Dedifferentiated amniotic fluid mesenchymal stem cell (primary cell): ENCODE measurements around the gene ACP3.

Source experiments
- DNase-seq: peaks from one replicate; pipeline ENCODE4 v3.0.0-alpha.2; 2016; ENCODE audit errors: extremely low spot score

The ACP3 gene

DNA sequence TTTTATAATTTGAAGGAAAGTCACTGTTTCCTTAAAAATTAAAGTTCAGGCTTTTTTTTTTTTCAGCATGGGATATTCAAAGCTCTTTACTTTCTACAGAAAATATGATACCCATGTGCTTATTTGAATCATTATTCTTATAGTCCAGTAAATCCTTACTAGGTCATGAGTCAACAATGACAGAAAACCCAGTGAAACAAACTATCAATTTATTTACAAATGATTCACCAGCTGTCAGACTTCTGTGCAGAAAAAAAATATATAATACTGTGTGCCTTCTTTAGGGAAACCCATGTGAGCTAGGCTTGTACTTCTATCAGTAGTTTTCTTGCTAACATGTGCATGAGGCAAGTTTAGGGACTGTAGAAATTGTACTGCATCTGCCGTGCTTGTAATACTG is 1.2 kb downstream of the ACP3 start:
- no peak for DNase-seq

DNA sequence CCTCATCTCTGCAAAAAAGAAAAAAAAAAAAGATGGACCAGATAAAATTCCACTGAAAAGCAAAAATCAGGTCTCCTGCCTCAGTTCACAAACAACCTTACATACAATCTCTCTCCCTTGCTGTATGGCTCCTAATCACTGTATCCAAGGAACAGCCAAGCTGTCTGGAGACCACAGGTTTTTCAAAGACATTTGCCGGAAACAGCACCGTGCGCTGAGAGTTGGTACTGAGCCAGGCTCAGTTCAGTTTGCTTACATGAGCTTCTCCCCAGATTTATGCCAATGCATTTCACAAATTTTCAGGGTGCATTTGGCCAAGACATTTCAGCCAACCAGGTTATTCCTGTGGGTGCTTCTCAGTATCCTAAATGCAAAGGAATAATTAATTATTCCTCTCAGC is 4.1 kb downstream of the ACP3 start:
- DNase-seq, result no peak

DNA sequence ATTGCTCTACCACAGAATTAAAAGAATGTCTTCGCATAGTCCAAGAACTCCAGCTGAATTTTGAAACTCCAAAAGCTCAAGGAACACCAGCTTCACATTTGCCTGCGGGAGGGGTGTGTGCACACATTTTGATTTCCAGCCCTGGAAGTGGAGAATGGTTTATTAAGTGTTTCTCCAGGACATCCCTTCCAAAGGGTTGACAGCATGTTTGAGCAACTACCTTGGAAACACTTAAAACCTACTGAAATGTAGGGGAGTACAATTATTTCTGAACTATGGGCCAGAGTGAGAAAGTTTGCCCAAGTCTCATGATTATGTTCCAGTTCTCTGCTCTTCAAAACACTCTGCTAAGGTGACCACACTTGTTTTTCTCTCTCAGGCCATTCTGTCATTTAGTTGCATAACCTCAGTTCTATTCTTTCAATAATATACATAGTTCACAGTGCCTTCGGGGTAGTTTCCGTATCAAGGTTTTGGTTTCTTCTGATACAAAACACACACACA is 7.9 kb downstream of the ACP3 start:
- DNase-seq, result no peak

DNA sequence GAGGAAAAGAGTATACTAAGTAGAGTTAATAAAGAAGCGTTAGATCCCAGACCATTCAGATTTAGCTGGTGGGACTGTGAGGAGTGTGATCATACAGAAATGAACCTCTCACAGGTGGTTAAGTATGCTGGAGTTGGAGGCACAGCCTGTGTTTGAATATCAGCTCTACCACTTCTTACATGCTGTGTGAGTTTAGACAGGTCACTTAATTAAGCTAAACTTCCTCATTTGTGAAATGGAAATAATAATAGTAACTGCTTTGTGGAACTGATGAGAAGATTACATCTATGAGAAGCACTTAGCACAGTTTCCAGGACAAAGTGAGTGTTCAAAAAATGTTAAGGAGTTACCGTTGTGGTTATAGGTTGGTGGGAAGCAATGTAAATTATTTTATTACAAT is 8.4 kb downstream of the ACP3 start:
- no peak for DNase-seq

DNA sequence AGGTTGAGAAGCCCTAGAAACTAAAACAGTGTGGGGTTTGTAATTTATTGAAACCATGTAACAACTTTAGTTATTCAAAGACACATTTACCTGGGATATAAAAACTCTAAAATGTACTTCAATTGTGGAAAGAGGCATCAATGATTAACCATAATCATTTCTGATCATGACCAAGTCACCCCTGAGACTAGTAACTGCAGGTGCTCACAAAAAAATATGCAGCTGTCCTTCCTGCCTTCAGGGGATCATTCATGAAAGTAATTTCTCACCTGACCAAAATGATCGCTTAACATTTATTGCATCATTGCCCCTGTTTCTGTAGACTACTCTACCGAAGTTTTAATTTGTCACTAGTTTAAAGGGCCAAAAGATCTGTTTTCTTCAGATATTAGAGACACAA is 9.0 kb downstream of the ACP3 start:
- DNase-seq, result no peak

DNA sequence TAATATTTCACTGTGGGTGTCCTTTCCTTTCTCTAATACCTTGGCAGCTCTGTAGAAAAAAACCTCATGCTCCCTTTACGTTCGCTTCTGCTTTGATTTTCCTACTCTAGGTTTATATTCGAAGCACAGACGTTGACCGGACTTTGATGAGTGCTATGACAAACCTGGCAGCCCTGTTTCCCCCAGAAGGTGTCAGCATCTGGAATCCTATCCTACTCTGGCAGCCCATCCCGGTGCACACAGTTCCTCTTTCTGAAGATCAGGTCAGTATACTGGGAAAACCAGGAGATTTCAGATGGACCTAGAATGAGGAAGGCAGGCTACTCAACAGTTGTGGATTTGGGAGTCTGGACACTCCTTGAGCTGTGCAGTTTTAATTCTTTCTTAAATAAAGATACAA is 14.9 kb downstream of the ACP3 start:
- DNase-seq, result no peak

DNA sequence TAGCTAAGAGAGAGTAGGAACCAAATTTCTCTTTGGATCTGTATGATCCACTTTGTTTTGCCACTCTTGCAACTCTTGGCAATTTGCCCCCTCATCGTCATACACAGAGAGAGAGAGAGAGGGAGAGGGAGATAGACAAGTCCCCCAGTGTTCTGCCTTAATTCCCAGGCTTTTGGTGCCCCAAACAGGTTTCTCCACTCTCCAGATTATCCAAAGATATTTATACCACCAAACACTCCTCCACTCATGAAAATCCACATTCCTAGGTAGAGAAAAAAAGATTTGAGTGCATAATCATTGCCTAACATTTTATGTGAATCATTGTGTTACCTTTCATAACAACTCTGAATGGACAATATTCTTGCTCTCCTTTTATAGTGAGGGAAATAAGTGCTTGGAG is 15.3 kb downstream of the ACP3 start:
- no peak for DNase-seq

DNA sequence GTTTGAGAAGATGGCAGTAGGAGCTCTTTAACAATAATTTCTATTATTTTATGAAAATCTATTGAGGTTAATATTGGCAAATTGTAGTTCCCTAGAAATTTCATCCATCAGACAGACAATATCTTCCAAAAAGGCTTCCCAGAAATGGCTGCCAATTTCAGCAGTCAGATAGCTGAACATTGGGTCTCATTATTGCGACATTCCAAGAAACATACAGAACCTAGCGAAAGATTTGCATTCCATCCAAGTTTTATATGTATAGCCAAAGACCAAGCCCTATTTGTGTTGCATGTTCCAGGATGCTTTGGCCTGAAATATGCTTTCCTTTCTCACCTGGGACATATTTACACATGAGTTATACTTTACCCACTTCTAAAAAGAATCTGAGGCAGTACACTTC is 24.5 kb downstream of the ACP3 start:
- no peak for DNase-seq

DNA sequence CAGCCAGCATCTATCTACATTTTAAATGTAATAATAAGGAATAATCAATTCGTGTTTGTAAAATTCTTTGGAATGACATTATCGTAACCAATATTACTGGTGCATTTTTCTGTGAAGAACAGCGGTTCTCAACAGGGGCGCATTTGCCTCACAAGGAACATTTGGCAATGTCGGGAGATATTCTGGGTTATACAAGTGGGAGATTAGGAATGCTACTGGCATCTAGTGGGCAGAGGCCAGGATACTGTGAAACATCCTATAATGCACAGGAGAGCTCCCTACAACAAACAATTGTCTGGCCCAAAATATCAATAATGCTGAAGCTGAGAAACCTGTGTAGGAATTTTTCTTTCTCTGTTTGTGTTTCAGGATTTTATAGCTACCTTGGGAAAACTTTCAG is 25.0 kb downstream of the ACP3 start:
- no peak for DNase-seq

DNA sequence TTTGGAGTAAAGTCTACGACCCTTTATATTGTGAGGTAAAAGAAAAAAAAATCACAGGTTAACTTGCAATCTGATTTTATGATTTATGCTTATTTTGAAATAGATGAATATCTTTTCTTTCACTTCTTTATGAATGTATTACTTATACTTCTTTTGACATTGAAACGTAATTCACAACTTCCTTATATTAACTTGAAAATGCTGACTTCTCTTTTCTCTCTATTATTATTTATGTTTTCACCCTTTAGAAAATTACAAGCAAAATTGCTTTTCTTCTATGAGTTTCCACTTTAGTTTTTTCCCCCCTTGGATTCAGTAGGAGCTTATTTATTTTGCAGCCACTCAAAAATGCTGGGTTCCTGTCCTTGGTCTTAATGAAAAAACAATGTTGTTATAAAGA is 25.4 kb downstream of the ACP3 start:
- no peak for DNase-seq

DNA sequence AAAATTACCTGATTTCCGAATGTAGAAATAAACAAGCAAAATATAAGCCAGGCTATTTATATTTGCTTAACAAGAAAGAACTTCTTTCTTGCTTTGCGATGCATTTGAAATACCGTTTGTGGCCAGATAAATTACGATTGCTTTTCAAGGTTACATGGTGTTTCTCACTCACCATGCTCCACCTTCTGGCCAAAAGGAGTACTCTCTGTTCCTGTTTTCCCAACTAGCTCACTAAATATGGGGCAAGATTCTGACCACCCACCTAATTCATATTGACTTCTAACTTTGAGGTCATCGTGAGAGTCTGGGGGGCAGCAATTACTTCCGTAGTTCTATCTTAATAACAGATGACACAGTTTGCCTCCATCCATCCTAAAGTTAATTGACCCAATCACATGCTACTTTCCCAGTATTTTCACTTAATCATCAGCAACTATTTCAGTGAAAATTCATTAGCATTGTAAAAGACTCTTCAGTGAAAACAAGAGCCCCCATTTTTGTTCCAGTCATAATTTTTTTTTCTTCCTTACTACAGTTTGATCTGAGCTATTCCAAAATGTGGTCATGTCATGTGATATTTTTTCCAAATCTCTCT is 25.9 kb downstream of the ACP3 start:
- DNase-seq, result peak; percentile 65

DNA sequence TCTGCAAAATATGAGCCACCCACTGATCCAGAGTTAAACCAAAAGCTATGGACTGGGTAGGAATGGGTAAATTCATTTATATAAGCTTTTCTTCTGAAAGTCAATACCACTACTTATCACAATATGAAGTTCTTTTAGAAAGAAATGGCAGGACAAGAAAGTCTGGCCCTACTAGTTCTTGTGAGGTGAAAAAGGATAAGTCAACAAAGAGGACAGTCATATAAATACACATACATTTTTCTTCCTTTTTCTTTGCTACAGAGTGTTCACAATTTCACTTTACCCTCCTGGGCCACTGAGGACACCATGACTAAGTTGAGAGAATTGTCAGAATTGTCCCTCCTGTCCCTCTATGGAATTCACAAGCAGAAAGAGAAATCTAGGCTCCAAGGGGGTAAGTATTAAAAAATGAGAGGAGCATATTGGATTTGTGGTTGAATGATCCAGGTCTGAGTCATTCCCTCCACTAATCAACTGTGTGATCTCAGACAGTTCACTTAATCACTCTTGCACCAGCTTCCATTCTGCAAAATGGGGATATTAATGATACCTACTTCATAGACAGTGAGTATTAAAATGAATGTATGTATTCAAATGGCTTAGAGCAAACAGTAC is 27.6 kb downstream of the ACP3 start:
- DNase-seq, result no peak

DNA sequence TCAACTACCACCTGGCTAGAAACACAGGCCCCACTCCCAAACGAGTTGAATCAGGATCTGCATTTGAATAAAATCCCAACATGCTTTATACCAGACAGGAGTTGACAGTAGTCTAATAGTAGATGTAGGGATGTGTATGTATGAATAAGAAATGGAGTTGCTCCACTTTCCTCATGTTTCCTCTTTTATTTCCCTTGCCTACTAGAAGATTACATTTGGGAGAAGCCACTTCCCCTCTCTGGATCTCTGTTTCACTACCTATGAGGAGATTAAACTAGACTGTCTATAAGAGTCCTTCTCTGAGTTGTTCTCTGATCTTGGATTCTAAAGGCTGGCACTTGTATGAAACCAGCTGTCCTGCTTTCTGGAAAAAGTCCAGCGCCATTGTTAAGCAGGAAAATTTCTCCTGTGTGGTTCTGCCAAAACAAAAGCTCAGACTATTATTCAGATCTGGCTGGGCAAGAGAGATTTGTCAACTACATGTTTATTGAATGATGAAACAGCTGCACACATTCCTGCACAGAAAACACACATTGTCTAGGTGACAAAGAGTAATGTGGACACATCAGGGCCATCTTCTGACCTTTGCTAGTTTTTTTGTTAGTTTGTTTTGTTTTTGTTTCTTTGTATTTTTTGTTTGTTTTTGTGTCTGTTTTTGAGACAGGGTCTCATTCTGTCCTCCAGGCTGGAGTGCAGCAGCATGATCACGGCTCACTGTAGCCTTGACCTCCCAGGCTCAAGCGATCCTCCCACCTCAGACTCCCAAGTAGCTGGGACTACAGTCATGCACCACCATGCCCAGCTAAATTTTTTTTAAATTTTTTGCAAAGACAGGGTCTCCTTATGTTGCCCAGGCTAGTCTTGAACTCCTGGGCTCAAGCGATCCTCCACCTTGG is 29.9 kb downstream of the ACP3 start:
- peak; percentile 37 for DNase-seq

DNA sequence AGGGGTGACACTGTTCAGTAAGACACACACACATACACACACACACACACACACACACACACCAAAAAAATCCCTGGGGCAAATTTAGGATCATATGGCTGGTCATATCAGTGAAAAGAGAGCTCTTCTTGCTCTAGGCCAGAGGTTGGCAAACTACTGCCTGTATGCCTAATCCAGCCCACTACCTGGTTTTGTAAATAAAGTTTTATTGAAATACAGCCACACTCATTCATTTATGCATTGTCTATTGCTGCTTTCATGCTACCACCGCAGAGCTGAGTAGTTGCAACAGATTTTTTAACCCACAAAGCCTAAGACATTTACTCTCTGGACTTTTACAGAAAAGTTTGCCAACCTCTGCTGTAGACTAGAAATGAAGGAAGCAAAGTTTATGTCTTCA is 30.6 kb downstream of the ACP3 start:
- DNase-seq, result no peak

DNA sequence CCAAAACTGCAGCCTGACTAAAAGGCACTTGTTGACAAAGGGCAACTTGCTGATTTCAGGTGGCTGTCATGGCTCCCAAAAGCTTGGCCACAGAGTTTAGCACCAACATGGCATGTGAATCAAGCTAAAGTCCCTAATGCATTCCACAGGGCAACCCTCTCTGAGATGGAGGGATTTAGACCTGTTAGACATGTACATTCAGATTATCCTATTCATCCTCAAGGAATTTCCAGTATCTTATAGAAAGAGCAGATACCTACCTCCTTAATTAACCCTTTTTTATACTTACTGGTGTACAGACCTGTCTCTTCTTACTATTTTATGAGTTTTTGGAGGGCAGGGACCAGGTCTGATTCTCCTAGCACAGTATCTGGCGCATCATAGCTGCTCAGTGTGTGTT is 31.3 kb downstream of the ACP3 start:
- DNase-seq, result no peak

DNA sequence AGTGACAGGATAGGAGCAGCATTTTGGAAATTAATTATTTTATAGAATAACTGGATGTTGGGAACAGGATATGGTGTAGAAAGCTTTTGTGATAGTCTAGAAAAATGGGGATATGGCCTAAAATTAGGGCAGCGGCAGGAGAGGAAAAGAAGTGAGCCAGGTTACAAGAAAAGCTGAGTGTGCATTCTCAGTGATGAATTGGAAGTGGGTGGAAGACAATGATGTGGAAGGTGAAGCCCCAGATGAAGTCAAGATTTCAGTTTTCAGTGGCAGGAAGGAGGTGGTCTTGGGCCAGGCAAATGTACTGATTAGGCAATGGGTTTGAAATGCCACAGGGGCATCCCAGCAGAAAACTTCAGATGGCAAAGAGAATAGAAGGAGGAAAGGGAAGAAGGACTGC is 33.6 kb downstream of the ACP3 start:
- DNase-seq, result no peak

DNA sequence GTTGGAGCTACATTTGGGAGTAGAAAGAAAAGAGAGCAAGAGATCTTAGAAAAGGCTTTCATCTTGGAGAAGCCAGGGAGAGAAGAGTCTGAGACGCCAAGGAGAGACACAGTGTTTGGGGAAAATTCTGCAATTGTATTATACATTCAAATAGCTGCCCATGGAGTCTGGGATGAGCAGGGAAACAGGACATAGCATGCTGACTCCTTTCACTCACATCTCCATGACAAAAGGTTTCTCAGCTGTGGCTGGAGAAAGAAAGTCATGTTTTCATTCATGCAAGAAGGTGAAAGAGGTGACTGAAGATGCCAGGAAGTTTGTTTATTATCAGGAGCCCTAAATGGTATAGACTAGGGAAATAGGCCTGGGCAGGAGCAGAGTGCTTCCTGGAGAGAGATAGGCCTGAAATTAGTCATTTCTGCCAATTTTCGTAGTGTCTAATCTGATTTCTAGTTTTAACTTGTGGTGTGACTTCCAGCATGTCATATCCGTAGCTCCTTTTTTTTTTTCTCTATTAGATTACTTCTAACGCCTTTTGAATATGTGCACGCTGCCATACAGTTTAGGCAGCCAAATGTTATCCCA is 34.1 kb downstream of the ACP3 start:
- DNase-seq, result no peak

DNA sequence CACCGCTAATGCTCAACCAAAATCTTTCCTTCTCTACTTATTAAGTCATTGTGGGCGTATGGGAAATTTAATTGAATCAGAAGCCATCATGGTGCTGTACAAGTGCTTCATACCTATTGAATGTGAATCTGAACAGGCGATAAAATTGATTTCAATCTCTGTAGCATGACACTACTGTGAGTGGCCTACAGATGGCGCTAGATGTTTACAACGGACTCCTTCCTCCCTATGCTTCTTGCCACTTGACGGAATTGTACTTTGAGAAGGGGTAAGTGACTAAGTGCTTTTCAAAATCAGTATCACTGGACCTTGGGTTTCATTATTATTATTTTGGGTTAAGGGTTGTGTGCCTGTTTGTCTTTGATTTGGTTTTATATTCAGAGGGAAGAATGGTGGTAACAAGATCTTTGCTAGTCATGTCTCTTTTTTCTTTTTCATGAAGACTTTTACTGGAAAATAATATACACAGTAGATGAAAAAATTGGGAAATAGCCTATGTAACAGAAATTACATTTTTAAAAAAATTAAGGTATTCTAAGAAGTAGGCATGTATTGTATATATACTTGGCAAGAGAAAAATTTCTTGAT is 35.4 kb downstream of the ACP3 start:
- DNase-seq, result peak; percentile 77

DNA sequence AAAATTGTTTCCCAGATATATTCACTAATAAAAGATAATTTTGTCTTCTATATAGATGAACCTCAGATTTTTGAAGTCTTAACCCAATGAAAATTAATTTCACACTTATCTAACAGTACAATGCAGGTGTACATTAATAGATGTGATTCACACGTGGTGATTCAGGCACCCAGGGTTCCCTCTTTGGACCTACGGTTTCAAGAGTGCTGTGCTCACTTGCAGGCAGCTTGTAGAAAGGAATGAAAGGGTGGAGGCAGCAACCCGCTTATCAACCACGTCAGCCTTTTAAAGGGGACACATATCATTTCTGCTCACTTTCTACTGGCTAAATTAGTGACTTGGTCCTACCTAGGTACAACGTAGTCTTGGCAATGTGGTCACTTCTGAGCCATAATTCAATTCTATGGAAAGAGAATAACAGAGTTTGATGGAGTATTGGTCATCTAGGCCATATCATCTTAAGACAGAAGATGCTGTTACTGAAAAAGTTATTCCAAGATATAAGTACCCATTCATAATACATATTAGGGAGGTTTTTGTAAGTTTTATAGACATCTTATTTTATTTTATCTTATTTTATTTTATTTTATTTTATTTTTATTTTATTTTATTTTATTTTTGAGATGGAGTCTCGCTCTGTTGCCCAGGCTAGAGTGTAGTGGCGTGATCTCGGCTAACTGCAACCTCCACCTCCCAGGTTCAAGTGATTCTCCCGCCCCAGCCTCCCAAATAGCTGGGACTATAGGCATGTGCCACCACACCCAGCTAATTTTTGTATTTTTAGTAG is 37.9 kb downstream of the ACP3 start:
- DNase-seq, result no peak

DNA sequence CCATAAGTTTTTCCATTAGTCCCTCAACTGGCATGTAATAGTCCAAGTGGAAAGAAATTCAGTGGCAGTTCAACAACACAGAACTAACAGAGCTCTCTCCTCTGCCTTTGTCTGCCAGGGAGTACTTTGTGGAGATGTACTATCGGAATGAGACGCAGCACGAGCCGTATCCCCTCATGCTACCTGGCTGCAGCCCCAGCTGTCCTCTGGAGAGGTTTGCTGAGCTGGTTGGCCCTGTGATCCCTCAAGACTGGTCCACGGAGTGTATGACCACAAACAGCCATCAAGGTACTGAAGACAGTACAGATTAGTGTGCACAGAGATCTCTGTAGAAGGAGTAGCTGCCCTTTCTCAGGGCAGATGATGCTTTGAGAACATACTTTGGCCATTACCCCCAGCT is 39.4 kb downstream of the ACP3 start:
- DNase-seq, result no peak

DNA sequence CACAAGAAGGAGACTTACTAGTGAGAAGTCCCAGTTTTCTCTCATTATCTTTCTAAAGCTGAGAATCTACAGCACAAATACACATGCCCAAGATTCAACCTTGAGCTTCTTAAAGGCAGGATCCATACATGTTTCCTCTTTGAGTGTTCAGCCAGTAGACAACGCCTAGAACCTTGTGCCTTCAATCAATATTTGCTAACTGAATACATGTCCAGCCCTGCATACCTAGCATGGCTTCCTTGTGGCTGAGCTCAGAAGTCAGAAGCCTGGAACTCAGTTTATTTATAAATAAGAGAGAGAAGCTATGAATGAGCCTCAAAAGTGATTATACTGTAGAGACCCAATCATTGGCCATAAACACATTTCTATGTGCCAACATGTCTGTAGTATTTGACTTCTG is 43.5 kb downstream of the ACP3 start:
- no peak for DNase-seq
